ENCODE results near the gene SPAG16.
A peak's percentile ranks its signal among the peaks of the same experiment; 100 is the strongest.

The SPAG16 gene

DNA sequence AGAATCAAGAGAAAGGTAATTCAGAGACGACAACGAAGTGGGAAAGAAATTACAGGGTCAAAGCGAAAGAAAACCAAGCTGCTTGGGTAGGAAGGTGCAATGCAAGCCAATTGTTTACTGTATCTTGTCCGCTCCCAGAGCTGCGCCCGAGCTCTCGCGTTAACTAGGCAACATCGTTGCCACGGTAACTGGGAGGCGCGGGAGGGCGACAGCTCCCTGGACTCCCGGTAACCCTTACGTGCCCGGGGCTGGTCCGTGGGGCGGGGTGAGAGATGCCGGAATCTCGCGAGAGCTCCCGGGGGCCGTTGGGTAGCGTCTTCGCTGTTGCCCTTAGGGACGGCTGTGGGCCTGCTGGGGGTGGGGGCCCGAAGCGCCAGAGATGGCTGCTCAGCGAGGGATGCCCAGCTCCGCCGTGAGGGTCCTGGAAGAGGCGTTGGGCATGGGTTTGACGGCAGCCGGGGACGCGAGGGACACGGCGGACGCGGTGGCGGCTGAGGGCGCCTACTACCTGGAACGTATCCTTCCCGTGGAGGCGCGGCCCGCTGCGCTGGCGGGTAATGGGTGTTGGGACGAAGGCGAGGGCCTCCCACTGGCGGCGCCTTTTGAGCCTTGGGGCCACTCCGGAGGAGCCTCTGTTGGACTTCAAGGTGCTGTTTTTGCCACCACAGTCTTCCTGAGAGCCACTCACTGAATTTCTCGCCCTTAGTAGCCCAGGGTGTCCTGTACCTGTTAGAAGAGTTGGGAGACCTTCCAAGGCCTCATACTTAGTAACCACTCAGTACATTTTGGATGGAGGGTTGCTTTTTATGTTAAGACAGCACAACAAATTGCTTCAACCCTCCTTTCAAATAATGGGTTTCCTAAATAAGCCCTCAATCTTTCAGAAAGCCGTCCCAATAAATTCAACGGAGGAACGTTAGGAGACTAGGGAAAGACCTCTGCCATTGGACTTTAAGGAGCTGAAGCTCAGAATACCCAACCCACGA, at the start of gene SPAG16:
Gene SPAG16, plus strand, starts transcription at position 360 of the 986 bp plus-strand sequence.
- DNase-seq, result peak; percentile 99

DNA sequence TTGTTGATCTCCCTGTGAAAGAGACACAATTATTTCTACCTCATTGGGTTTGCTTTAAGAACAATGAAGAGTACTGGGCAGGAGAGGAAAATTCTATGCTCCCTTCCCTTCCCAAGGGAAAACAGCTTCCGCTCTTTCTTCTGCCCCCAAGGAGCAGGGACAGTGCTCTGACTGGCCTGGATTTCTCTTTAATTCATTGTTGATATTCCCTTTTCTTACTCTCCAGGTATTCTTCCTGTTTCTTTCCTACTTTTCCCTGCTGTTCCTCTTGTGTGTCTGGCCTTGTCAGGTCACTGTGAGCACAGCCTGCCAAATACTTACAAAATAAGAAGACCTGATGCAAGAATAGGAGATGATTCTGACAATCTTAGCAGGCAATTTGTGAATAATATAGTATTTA, 49.6 kb upstream of the SPAG16 start:
- no peak for DNase-seq

DNA sequence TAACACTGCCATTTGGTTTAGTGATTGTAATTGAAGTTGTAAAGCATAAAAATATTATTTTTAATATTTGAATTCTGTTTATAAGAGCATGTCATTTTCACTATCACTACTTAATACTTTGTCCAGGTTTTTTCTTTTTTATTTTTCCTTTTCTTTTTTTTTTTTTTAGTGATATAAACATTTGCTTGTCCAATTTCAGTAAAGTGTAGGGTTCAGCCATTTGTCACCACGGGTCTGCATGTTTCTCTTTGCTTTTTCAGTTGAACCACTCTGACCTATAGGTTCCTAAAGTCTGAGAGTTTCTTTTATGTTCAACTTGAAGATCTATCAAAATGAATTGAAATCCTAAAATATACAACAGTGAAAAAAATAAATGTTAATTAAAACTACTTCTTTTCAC, 48.5 kb upstream of the SPAG16 start:
- no peak for DNase-seq

DNA sequence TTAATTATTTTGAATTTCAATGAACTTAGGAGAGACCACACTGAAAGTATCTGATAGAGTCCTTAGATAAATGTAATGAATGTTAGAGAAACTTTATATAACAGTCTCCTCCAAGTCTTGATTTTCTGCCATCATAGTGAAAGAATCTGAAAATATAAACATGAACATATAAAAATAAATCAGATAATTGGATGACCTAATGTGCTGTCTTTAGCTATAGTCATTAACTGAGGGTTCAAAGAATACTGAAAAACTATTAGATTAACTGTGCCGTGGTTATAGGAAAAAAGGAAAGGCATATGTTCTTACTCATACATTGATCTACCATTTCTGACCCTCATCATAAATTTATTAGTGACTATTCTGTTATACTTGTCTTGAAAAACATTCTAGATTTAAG, 47.0 kb upstream of the SPAG16 start:
- DNase-seq, result no peak

DNA sequence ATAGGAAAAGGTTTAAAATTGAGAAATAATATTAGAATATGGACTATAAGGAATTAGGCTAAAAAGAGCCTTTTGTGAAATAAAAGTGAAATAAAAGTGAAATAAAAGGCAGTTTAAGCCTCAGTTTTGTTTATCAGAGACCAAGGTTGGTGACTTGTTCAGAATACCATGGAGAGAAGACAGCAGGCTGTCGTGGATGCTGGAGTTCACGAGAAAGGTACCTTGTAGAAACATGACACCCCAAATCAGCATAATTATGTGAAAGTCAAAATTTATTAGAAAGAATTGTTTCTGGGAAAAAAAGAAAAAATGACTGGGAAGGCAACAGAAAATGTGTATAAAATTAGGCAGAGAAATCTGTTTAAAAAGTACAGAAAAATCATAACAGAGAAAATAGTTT, 46.5 kb upstream of the SPAG16 start:
- no peak for DNase-seq

DNA sequence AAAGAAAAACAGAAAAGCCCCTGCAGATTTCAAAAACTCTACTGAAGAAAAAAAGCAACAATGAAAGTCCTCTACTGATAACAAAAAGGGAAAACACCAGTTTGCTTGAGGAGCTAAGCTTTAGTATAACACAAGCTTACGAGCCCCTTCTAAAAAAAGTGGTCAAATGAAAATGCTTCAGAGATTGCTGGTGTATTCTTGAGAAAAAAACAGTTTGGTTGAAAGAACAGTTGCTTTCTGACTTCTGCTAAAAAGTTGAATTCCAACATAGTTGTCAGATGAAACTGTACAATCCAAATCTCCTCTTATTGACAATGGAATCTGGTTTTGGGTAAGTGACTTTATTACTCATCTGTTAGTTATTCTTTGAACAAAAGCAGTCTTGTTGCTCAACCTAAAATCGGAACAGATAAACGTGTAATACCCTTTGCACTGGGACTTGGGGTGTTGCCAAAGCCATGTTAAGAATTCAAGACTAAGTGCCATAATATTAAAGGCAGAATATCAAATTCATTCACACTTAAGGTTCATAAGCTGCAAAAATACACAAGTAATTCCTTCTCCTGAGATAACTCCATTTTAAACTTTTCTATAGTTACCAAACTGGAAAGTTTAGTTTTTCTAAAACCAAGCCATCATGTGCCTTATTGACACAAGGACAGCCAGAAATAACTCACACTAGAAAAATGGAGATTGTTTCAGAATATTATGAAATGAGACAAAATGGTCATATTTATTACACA, 45.3 kb upstream of the SPAG16 start:
- no peak for DNase-seq

DNA sequence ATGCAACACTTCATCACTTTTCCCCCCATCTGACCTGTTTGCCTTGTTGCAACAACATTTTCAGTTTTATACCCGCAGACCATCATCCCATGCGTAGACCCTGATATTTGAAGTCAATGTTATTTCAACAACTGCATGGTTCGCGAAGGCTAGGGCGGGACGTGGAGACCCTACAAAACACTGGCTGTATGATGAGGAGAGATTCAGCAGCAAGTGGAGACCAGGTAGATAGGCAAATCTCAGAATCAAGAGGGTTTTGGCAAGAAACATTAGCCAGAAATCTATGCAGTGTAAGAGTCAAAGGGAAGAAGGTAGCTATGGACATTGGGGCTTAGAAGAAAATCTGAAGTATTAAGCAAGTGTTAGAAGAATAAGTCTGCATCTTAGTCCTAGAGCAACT, 42.4 kb upstream of the SPAG16 start:
- no peak for DNase-seq

DNA sequence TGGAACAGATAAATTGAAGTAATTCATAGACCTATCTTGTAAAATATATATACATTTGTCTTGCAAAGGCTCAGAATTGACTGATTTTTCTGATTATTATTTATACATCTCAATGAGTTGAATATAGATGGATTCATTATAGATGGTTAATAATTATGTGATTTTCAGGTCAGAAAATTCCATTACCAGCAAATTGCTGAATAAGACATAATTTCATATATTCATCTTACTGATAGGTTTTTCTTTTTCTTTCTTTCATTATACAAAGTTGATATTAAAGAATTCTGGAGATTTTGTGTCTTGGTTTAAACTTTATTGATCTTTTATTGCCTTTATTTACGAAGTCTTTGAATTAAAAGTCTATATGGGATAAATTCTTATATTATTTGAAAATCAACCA, 41.6 kb upstream of the SPAG16 start:
- DNase-seq, result no peak

DNA sequence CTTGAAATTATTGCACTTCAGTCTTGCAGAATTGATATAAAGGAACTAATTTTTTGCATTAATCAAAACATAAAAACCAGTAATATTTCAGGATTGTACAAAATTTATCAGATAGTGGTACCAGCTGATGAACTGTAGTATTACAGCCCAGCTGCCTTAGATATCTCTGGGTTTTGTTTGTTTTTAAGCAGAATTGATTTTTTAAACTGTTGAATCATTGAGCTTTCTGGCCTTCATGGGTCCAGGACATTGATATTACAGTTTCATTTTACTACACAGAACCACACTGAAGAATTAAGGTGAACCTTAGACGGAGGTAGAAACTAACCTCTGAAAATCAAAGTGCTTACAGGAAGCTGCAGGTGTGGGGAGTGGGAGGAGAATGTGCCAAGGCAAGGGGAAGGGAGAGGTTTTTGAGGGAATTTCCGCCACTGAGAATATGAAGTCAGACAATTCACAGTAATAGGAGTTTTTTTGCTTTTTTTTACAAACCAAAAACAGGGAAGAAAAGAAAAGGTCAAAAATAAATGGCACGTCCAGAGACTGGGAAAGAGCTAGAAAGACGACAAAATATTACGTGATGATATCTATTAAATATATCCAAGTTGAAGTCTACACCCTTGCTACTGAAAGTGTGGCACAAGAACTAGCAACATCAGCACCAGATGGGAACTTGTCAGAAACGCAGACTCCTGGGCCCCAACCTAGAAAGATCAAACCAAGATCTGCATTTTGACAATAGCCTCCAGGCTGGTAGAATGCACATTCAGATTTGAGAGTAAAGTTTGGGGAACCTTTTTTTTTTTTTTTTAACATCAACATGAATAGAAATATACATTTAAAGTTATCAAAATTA, 40.8 kb upstream of the SPAG16 start:
- no peak for DNase-seq

DNA sequence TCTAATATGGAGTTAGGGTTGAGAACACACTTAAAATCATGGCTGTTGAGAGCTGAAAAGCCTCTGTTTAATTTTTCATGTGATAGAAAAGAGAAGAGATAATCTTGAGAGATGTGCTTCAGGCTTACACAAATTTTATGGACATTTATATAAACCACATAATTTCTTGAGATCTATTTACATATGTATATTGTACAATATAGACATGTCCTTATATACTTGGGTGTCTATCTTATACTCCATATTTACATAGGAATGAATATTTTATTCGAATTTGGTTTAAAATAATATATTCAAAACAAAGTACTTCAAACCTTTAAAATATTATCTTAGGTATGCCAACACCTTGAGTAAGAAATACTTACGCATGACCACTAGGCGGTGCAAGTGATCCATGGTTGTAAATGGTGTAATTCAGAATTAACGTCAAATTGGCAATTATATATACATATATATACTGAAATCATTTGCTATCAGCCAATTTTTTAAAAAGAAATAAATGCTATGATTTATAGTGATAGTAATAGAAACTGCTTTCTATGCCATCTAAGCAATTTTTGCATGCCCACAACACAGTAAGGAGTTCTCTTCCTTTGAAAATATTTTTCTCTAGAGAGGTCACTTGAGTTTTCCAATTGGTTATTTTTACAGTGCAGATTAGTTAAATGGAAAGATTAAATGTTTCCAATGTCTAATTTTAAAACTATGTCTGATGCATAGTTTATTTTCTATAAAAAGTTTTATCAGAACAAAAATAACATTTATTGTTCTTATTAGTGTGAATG, 37.6 kb upstream of the SPAG16 start:
- peak; percentile 50 for DNase-seq

DNA sequence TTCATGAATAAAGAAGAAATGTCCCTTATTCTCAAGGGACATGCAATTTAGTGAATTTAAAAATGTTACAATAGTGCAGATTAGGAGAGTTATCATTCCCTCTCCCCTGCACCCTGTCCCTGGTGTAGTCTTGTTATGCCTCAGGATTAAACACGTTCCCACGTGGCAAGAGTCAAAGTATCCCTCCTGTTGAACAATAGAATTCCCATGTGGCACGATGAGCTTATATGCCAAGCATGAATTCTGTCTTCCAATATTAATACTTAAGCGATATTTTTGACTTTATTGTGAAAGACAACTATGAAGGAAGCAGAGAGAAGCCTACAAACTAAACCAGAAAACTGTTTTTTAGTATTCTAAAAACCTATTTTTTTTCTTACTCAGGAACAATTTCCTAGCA, 36.7 kb upstream of the SPAG16 start:
- DNase-seq, result no peak

DNA sequence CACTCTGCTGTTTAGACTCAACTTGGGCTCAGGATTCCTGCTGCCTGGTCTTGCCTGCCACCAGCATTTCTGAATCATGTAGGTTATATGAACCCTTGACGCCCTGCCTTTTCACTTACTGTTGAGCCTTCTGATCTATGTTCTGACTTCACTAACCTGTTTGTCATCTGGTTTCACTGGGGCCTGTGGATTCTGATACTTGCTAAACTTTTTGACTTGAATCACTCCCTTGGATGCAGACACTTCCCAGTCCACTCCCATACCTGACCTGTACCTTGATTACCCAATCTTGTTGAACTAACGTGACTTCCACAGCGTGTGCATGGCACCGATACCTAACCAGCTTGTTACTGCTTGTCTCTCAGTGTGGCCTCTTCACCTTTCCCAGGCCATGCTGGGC, 35.6 kb upstream of the SPAG16 start:
- DNase-seq, result no peak

DNA sequence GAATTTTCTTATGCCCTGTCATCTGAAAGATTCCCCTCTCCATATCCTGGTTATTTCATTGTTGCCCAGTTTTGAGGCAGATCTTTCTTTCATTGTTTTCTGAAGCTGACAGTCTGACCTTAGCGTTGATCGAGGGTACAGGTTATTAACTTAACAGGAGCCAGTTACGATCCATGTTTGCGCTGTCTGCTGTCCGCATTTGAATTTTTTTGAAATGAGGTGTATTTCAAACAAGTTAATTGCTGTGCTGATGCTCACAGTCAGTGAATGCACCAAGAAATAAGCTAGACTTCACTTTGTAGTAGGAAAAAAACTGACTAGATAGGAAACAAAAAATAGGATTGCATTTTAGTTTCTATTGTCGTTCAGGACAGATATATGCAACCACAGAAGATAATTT, 34.8 kb upstream of the SPAG16 start:
- DNase-seq, result no peak

DNA sequence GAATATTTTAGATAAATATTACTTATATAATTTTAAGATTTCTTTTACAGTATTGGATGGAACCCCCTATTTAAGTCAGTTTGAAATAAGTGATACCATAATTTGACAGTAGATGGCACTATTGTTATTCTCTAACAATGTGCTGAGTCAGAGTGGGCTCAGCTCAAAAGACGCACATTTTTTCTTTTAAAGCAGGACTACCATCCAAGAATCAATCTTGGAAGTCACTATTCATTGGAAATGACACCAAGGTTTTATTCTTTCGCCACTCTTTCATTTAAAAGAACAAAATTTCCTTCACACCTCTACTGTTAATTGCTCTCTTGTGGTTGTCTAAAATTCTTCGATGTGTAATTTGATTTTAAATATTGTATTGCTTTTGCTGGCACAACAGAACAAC, 32.6 kb upstream of the SPAG16 start:
- DNase-seq, result peak; percentile 88

DNA sequence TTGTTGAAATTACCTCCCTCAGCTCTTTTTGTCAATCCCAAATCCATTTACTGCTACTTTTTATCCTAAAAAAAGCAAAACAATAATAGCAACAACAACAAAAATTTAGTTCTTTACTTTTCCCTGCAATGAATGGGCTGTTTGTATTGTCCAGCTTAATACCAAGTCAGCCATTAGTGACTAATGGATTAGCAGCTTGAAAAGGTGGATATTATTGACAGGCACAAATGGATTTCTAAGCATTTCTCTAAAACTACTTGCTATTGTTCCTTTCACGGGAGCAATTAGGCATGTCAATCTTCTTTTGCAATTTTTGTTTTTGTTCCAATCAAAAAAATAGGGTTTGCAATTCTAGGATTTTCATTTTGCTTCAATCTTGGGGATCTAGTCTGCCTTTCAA, 32.1 kb upstream of the SPAG16 start:
- DNase-seq, result no peak

DNA sequence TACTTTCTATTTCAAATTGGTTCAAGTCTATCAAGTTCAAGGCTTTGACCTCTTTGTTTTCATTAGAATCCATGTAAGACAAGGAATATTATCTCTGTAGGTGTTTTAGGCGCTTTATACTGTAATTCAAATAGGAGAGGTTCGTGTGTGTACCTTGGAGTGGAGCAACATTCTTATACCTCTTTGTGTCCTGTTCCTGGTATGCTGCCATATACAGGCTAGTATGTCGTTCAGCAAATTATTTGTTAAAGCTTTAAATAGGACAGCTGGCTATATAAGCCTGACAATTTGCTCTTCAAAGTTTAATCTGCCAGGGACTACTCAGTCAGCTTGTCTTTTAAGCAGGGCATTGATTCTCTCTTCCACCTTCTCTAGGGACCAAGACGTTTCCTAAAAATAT, 31.1 kb upstream of the SPAG16 start:
- peak; percentile 59 for DNase-seq

DNA sequence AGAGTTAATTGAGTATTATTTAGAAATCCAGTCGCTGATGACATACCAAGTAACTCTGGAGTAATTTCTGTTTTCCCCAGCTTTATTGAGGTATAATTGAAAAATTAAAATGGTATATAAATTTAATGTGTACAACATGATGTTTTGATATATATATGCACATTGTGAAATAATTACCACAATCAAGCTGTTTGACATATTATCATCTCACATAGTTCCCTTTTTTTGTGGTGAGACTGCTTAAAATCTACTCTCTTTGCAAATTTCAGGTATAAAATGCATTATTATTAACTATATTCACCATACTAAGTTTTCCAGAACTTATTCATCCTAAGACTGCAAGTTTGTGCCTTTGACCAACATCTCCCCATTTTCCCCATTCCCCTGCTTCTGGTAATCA, 25.0 kb upstream of the SPAG16 start:
- DNase-seq, result no peak

DNA sequence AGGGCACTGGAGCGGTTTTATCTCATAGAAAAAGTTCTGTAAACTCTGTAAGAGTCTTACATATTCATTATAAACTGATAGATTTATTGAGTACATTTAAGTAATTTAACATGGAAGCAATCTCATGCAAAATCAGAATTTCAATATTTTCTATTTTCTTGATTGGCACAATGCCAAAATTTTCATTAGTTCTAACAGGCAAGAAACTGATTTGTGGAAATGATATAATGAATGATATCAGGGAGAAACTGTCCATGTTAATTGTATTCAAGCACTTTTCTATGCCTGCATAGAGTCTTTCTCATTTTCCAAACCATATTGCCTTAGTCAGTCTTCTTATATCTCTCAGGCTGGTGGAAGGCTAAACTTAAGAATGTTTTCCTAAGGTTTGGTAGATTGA, 23.0 kb upstream of the SPAG16 start:
- no peak for DNase-seq

DNA sequence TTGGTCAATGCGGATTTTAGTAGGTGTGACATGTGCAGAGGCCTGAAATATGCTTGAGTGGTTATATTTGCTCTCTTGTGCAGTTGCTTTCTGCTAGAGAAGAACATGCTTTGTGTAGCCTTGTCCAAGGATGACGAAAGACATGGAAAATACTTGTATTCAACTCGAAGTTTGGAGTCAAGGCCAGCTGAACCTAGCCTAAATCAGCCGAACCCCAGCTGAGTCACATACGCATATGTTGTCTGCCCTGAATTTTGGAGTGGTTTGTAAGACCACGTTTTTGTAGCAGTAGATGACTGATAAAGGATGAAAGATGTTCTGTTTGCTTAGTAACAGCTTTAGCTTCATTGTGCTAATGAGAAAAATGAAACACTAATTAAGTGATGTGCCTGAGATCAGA, 22.5 kb upstream of the SPAG16 start:
- no peak for DNase-seq

DNA sequence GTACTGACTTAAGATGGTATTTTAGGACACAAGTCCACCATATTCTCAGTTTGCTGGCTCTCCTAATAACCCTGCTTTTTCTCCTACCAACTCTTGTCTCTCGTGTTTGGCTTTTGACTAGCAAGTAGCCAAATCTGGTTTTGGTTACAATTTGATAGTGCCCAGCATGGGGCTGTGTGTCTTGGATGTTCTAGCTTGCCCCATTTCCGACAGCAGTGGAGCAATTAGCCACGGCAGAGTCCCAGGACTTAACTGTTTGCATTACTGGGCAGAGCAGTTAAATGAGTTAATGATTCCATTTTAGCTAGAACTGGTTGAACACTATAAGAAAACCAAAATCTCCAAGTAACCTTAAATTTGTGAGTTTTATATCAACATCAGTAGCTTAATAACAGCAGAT, 18.6 kb upstream of the SPAG16 start:
- no peak for DNase-seq

DNA sequence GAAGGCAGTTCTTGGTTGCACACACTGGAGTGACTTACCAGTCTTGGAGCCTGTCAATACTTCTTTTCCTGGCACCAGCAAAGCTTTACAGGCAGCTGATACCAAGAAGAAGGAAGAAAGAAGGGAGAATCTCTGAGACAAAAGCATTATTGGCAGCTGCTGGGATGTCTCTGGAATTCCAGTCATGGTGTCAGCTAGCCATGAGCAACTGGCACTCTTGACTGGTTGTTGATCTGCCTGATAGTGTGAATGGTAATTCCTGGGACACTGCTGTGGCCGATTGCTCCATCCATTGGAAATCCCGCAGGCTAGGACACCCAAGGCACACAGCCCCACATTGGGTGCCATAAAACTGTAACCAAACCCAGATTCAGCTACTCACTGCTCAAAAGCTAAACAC, 17.8 kb upstream of the SPAG16 start:
- no peak for DNase-seq

DNA sequence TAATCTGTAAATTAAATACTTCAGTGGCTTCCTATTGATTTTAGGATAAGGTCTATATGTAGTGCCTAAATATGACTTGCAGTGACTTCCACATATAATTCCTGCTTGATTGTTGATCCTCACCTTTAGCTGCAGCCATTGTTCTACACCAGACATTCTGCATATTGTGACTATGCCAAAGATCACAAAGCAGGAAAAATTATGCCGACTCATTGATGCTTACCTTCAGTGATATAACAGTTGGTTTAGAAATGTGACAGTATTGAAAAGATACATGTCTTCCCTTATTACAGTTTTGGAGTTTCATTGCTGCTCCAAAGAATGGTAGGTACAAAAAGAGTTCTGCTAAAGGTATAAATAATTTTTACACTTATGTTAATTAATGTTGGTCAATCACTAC, 12.3 kb upstream of the SPAG16 start:
- no peak for DNase-seq

All from NCI-H2227 treated with DMSO at 0.1 percent for 48 hours (cell line).